HEK293 (cell line): ENCODE results near the gene EFHC1.

ENCODE experiments used
- CTCF ChIA-PET: fragments of 350-600 bp; formaldehyde crosslinking; extraction: SDS; loops from one replicate; lab custom pipeline; 2021; ENCODE audit warnings: antibody characterized with exemption; lab: Yijun Ruan, JAX
- POLR2A ChIA-PET: fragments of 300-600 bp; formaldehyde crosslinking; extraction: SDS; loops from one replicate; lab custom pipeline; 2020; ENCODE audit warnings: antibody characterized with exemption, inconsistent platforms; lab: Yijun Ruan, JAX
- H3K27ac ChIP-seq: fragments of 200-500 bp; sonication (Bioruptor generic); 2 replicates; pipeline ENCODE4 v1.5.1; 2014; ENCODE audit warnings: low read depth, low read length, control low read depth, inconsistent platforms; ENCODE audit errors: extremely low read depth
- H3K36me3 ChIP-seq, 2 experiments: fragments of 200-500 bp in 1 of 2; sonication (Bioruptor generic) in 1 of 2; 1 replicate in 1 of 2; 2 replicates in 1 of 2; pipeline ENCODE4 v1.5.1; 2014 to 2017; ENCODE audit warnings: inconsistent platforms in 2 of 2, low read length in 2 of 2; ENCODE audit not compliant: control insufficient read depth in 2 of 2, insufficient read depth in 1 of 2
- H3K4me1 ChIP-seq: fragments of 200-500 bp; sonication (Bioruptor generic); 2 replicates; pipeline ENCODE4 v1.5.1; 2014; ENCODE audit warnings: mild to moderate bottlenecking, low read length, inconsistent platforms; ENCODE audit not compliant: control insufficient read depth, insufficient read depth
- H3K4me3 ChIP-seq: 2 replicates; pipeline ENCODE4 v1.5.1; 2011; ENCODE audit warnings: low read depth, mild to moderate bottlenecking, control low read depth, low read length, moderate library complexity
- H3K9me3 ChIP-seq: fragments of 200-500 bp; sonication (Bioruptor generic); 2 replicates; pipeline ENCODE4 v1.5.1; 2014; ENCODE audit warnings: low read depth, low read length, inconsistent platforms; ENCODE audit not compliant: control insufficient read depth, insufficient read depth
- AEBP2 ChIP-seq: fragments of 450-650 bp; formaldehyde crosslinking; IDR thresholded peaks from 2 replicates; pipeline ENCODE4 v1.5.1; 2016; ENCODE audit warnings: missing biosample characterization, missing genetic modification characterization, borderline replicate concordance
- ATF2 ChIP-seq: fragments of 450-650 bp; formaldehyde crosslinking; IDR thresholded peaks from 2 replicates; pipeline ENCODE4 v1.5.1; 2016; ENCODE audit warnings: missing biosample characterization, missing genetic modification characterization, low read depth
- BCL11B ChIP-seq: fragments of 450-650 bp; formaldehyde crosslinking; IDR thresholded peaks from 2 replicates; pipeline ENCODE4 v1.5.1; 2016; ENCODE audit warnings: low read depth, missing biosample characterization, missing genetic modification characterization
- FEZF1 ChIP-seq: fragments of 450-650 bp; formaldehyde crosslinking; IDR thresholded peaks from 2 replicates; pipeline ENCODE4 v1.5.1; 2016; ENCODE audit warnings: missing biosample characterization, missing genetic modification characterization
- GLIS2 ChIP-seq: fragments of 450-650 bp; formaldehyde crosslinking; IDR thresholded peaks from 2 replicates; pipeline ENCODE4 v1.5.1; 2016; ENCODE audit warnings: missing biosample characterization, missing genetic modification characterization
- RBAK ChIP-seq: fragments of 450-650 bp; formaldehyde crosslinking; IDR thresholded peaks from 2 replicates; pipeline ENCODE4 v1.5.1; 2016; ENCODE audit warnings: missing biosample characterization, missing genetic modification characterization
- TCF7L2 ChIP-seq: IDR thresholded peaks from 2 replicates; pipeline ENCODE4 v1.6.1; 2011; ENCODE audit warnings: low read depth, mild to moderate bottlenecking, inconsistent platforms, low read length, moderate library complexity, borderline replicate concordance
- YY1 ChIP-seq: fragments of 450-650 bp; formaldehyde crosslinking; IDR thresholded peaks from 2 replicates; pipeline ENCODE4 v1.5.1; 2018; ENCODE audit warnings: missing biosample characterization, missing genetic modification characterization
- ZBTB1 ChIP-seq: fragments of 450-650 bp; formaldehyde crosslinking; IDR thresholded peaks from 2 replicates; pipeline ENCODE4 v1.5.1; 2016; ENCODE audit warnings: missing biosample characterization, missing genetic modification characterization
- ZBTB10 ChIP-seq: fragments of 450-650 bp; formaldehyde crosslinking; IDR thresholded peaks from 2 replicates; pipeline ENCODE4 v1.5.1; 2016; ENCODE audit warnings: missing biosample characterization, missing genetic modification characterization
- ZBTB11 ChIP-seq: fragments of 450-650 bp; formaldehyde crosslinking; conservative IDR thresholded peaks from 2 replicates; pipeline ENCODE4 v1.5.1; 2016; ENCODE audit warnings: low read depth, missing biosample characterization, missing genetic modification characterization
- ZBTB44 ChIP-seq: fragments of 450-650 bp; IDR thresholded peaks from 2 replicates; pipeline ENCODE4 v1.5.1; 2018; ENCODE audit warnings: missing biosample characterization, mild to moderate bottlenecking, missing genetic modification characterization
- ZBTB49 ChIP-seq: fragments of 450-650 bp; formaldehyde crosslinking; IDR thresholded peaks from 2 replicates; pipeline ENCODE4 v1.5.1; 2016; ENCODE audit warnings: missing biosample characterization, missing genetic modification characterization, low read depth
- ZNF175 ChIP-seq: fragments of 450-650 bp; formaldehyde crosslinking; IDR thresholded peaks from 2 replicates; pipeline ENCODE4 v1.5.1; 2016; ENCODE audit warnings: missing biosample characterization, missing genetic modification characterization
- ZNF394 ChIP-seq: fragments of 450-650 bp; formaldehyde crosslinking; IDR thresholded peaks from 2 replicates; pipeline ENCODE4 v1.5.1; 2016; ENCODE audit warnings: missing biosample characterization, missing genetic modification characterization, mild to moderate bottlenecking, moderate library complexity, borderline replicate concordance
- ZNF529 ChIP-seq: fragments of 450-650 bp; formaldehyde crosslinking; IDR thresholded peaks from 2 replicates; pipeline ENCODE4 v1.5.1; 2017; ENCODE audit warnings: missing genetic modification characterization, missing biosample characterization; ENCODE audit not compliant: insufficient replicate concordance
- ZNF580 ChIP-seq: fragments of 450-650 bp; formaldehyde crosslinking; IDR thresholded peaks from 2 replicates; pipeline ENCODE4 v1.5.1; 2016; ENCODE audit warnings: missing biosample characterization, missing genetic modification characterization
- ZNF600 ChIP-seq: fragments of 450-650 bp; formaldehyde crosslinking; IDR thresholded peaks from 2 replicates; pipeline ENCODE4 v1.5.1; 2016; ENCODE audit warnings: missing biosample characterization, missing genetic modification characterization
- ZNF624 ChIP-seq: fragments of 450-650 bp; formaldehyde crosslinking; IDR thresholded peaks from 2 replicates; pipeline ENCODE4 v1.5.1; 2017; ENCODE audit warnings: missing biosample characterization, missing genetic modification characterization
- ZNF645 ChIP-seq: fragments of 450-650 bp; formaldehyde crosslinking; IDR thresholded peaks from 2 replicates; pipeline ENCODE4; 2016; ENCODE audit warnings: missing biosample characterization, missing genetic modification characterization
- ZNF785 ChIP-seq: fragments of 450-650 bp; formaldehyde crosslinking; IDR thresholded peaks from 2 replicates; pipeline ENCODE4 v1.5.1; 2016; ENCODE audit warnings: missing biosample characterization, missing genetic modification characterization

EFHC1 gene

GRCh38 chr6:52518279-52518945 lies 98.3 kb downstream of the EFHC1 start (continued):
- TF ChIP-seq ZNF624: no peak
- TF ChIP-seq ATF2 (tag by site-specific recombination): no peak
- TF ChIP-seq RBAK: no peak
- no peak for TF ChIP-seq YY1 (tag by site-specific recombination)
- no peak for TF ChIP-seq ZNF394

- Histone ChIP-seq H3K36me3 (peaks cover 0 to 2% of the 10 kb centered on the region in 2 experiments; a peak in 1 of 3 replicates), H3K4me1 (peaks cover 21% of the 10 kb centered on the region), H3K27ac (no peak overlapping the region), H3K9me3 (no peaks in the 10 kb centered on the region), H3K4me3 (no peak overlapping the region)
- ChIA-PET CTCF (no interaction called here), POLR2A (no interaction called here)
- no peak for TF ChIP-seq ZNF785
- TF ChIP-seq ZNF645 (tag by site-specific recombination): no peak
- no peak for TF ChIP-seq ZNF529 (tag by site-specific recombination)
- no peak for TF ChIP-seq FEZF1 (tag by site-specific recombination)
- no peak for TF ChIP-seq BCL11B (tag by site-specific recombination)
- TF ChIP-seq ZNF580: no peak
- no peak for TF ChIP-seq ZNF175 (tag by site-specific recombination)
- no peak for TF ChIP-seq ZBTB10 (tag by site-specific recombination)
- TF ChIP-seq ZBTB49: no peak
- TF ChIP-seq ZBTB44 (tag by site-specific recombination): no peak
- no peak for TF ChIP-seq GLIS2 (tag by site-specific recombination)
- no peak for TF ChIP-seq AEBP2 (tag by site-specific recombination)
- no peak for TF ChIP-seq ZNF600 (tag by site-specific recombination)
- TF ChIP-seq TCF7L2: no peak
- no peak for TF ChIP-seq ZBTB11 (tag by site-specific recombination)
- no peak for TF ChIP-seq ZBTB1 (tag by site-specific recombination)
Observed at GRCh38 chr6:52519618-52520017, 99.5 kb downstream of the EFHC1 start.
